HUES48 (cell line): ENCODE measurements around the gene CTNNA3.

ENCODE experiments used
- H3K27ac ChIP-seq: one replicate; pipeline ENCODE4 v1.7.0; 2013; ENCODE audit warnings: low read depth, low read length, inconsistent platforms
- H3K27me3 ChIP-seq: 2 replicates; pipeline ENCODE4 v1.6.1; 2013; ENCODE audit warnings: mild to moderate bottlenecking, low read length; ENCODE audit not compliant: control insufficient read depth, insufficient read depth
- H3K36me3 ChIP-seq: 2 replicates; pipeline ENCODE4 v1.6.1; 2013; ENCODE audit warnings: low read length; ENCODE audit not compliant: control insufficient read depth, insufficient read depth
- H3K4me1 ChIP-seq: 2 replicates; pipeline ENCODE4 v1.6.1; 2013; ENCODE audit warnings: mild to moderate bottlenecking, low read length; ENCODE audit not compliant: control insufficient read depth, insufficient read depth
- H3K4me3 ChIP-seq: 2 replicates; pipeline ENCODE4 v1.5.1; 2013; ENCODE audit warnings: mild to moderate bottlenecking, low read depth, low read length
- H3K9ac ChIP-seq: 2 replicates; pipeline ENCODE4 v1.6.1; 2013; ENCODE audit warnings: mild to moderate bottlenecking, low read depth, low read length, moderate library complexity
- H3K9me3 ChIP-seq: 2 replicates; pipeline ENCODE4 v1.6.1; 2013; ENCODE audit warnings: low read length; ENCODE audit not compliant: control insufficient read depth, insufficient read depth

The CTNNA3 gene

GRCh38 chr10:65968437-65968836, 1727.6 kb downstream of the CTNNA3 start:
- Histone ChIP-seq H3K36me3 (no peaks in the 10 kb centered on the region), H3K4me1 (no peaks in the 10 kb centered on the region), H3K4me3 (no peak overlapping the region), H3K9me3 (peaks cover 6% of the 10 kb centered on the region; the same call in 1 of the 2 replicates), H3K27me3 (no peaks in the 10 kb centered on the region), H3K27ac (no peak overlapping the region), H3K9ac (no peak overlapping the region)

- Histone ChIP-seq H3K27me3 (no peaks in the 10 kb centered on the region), H3K4me1 (no peaks in the 10 kb centered on the region), H3K36me3 (no peaks in the 10 kb centered on the region), H3K27ac (no peak overlapping the region), H3K4me3 (no peak overlapping the region), H3K9ac (no peak overlapping the region), H3K9me3 (peaks cover 13% of the 10 kb centered on the region)
Observed at GRCh38 chr10:65964205-65964604, 1731.8 kb downstream of the CTNNA3 start.

GRCh38 chr10:65952086-65952485, 1743.9 kb downstream of the CTNNA3 start:
- H3K4me1 ChIP-seq = no peaks in the 10 kb centered on the region
- H3K9me3 ChIP-seq = no peaks in the 10 kb centered on the region
- H3K36me3 ChIP-seq = no peaks in the 10 kb centered on the region
- H3K4me3 ChIP-seq = no peak overlapping the region
- H3K9ac ChIP-seq = no peak overlapping the region
- H3K27ac ChIP-seq = no peak overlapping the region
- H3K27me3 ChIP-seq = no peaks in the 10 kb centered on the region

DNA sequence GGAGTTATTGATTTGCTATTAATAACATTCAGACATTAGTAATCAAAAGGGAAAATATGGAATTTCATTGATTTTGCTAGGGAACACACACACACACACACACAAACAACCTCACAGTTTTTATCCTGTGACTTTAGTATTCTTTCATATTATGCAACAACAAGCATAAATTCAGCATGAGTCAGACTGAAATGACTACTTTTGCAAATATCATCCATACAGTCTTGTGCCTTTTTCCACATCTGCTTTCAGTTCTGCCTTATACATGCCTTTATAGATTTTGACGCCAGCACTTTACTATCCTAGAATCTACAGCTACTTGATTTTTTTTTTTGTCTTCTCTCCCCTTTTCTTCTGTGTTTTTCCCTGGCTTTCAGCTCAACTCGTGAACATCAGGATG, 1745.9 kb downstream of the CTNNA3 start:
- Histone ChIP-seq H3K36me3 (no peaks in the 10 kb centered on the region), H3K27ac (no peak overlapping the region), H3K9me3 (no peaks in the 10 kb centered on the region), H3K27me3 (no peaks in the 10 kb centered on the region), H3K9ac (no peak overlapping the region), H3K4me1 (no peaks in the 10 kb centered on the region), H3K4me3 (no peak overlapping the region)

GRCh38 chr10:65949526-65949925, 1746.5 kb downstream of the CTNNA3 start:
- Histone ChIP-seq H3K27me3 (no peaks in the 10 kb centered on the region), H3K4me3 (no peak overlapping the region), H3K27ac (no peak overlapping the region), H3K9ac (no peak overlapping the region), H3K4me1 (no peaks in the 10 kb centered on the region), H3K36me3 (no peaks in the 10 kb centered on the region), H3K9me3 (no peaks in the 10 kb centered on the region)

GRCh38 chr10:65945061-65945460, 1750.9 kb downstream of the CTNNA3 start:
- H3K9me3 ChIP-seq = no peaks in the 10 kb centered on the region
- H3K9ac ChIP-seq = no peak overlapping the region
- no peaks in the 10 kb centered on the region for H3K36me3 ChIP-seq
- H3K27ac ChIP-seq = no peak overlapping the region
- no peaks in the 10 kb centered on the region for H3K4me1 ChIP-seq
- no peak overlapping the region for H3K4me3 ChIP-seq
- H3K27me3 ChIP-seq = no peaks in the 10 kb centered on the region

DNA sequence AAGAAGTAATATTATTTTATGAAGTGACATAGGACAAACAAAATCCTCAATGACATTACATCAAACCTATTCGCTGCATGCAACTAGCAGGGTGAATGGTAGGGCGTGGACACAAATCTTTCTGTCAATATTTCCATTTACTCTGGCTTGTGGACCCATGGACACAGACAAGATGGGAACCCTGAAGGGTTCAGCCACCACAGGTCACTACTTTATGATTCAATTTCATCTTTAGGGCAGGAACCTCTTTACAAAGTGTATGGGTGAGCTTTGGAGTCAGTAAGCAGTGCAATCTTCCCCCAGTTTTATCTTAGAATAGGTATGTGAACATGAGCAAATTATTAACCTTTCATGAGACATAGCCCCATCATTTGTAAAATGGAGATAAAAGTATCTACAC, 1752.5 kb downstream of the CTNNA3 start:
- Histone ChIP-seq H3K9me3 (no peaks in the 10 kb centered on the region), H3K4me3 (no peak overlapping the region), H3K27me3 (no peaks in the 10 kb centered on the region), H3K9ac (no peak overlapping the region), H3K36me3 (no peaks in the 10 kb centered on the region), H3K4me1 (no peaks in the 10 kb centered on the region), H3K27ac (no peak overlapping the region)

DNA sequence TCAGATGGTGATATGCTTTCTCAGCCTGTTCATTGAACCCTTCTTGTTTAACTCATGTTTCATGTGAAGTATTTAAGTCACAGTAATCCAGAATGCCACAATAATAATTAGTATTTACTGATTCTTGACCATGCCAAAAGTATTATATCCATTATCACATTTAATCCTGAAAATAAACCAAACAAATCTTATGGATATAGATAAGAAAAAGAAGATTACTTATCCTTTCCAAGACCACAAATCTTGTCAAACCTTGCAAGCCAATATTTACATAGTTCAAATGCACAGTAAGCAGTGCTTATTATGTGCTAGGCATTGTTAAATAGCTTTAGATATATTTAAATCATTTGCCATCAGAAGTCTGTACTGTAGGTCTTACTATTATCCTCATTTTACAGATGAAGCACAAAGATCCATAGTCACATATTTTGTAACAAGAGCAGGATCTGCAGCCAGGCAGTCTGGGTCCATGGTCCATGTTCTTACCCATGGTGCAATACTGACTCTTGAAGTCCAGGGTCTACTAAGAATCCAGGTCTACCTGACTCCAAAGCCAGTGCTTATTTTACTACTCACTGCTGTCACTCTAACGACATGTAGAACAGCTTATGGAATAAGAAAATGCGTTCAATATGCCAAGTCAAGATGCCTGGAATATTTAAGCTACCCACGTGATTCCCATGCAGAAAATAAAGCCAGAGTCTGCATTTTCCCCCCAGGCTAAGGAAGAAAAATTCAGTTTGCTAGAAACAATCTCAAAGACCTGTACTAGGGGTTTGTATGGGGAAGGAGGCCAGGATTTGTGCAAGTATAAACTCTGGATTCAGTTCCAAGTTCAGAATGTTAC, 1755.0 kb downstream of the CTNNA3 start:
- H3K9ac ChIP-seq = no peak overlapping the region
- H3K36me3 ChIP-seq = no peaks in the 10 kb centered on the region
- no peaks in the 10 kb centered on the region for H3K27me3 ChIP-seq
- no peak overlapping the region for H3K4me3 ChIP-seq
- H3K9me3 ChIP-seq = no peaks in the 10 kb centered on the region
- H3K4me1 ChIP-seq = no peaks in the 10 kb centered on the region
- H3K27ac ChIP-seq = no peak overlapping the region

DNA sequence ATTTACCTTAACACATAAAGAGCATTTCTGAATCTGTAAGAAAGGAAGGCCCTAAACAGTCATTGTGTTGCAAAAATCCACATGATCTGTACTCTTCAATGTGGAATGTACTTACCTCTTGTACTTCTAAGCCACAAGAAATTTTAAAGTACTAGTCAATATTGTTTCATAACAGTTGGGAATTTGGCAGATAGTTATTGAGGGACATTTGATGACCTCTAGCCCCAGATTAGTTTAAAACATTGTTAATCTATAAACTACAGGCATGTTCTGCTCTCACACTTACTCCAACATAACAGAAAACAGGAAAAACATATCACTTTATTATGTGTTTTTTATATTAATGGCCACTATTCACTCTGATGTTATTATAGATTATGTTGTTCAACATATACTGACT, 1755.9 kb downstream of the CTNNA3 start:
- Histone ChIP-seq H3K36me3 (no peaks in the 10 kb centered on the region), H3K4me3 (no peak overlapping the region), H3K9me3 (no peaks in the 10 kb centered on the region), H3K27ac (no peak overlapping the region), H3K27me3 (no peaks in the 10 kb centered on the region), H3K4me1 (no peaks in the 10 kb centered on the region), H3K9ac (no peak overlapping the region)

DNA sequence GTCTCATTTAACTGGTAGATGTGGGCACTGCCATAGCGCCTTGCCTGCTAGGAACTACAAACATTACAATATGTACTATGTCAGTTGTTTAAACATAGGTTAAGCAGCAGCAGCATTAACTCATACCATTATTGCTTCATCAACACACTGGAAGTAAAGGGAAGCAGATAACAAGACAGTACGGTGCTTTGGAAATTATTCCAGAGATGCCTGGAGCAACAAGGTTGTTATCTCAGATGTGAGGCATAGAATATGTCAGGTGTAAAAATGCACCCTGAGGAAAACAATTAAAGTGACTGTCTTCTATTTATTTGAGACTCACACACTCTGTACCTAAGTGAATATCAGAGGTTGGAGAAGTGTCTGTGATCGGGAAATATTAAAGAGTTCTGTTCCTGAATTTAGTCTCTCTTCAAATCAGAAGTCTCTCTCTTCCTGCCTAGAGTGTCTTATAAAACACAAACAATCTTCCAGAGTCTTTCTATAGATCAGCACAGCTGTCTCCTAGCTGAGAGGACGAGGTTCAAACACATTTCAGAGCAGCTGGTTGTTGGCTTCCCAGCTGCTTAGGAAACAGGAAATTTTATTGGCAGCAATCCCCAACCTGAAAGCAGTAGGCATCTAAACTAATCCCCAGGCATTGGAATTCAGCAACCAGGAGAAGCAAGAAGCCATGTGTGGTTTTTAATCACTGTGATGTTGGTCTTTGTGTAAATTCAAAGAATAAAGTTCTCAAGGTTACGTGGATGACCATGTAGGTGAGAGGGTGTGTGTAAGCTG, 1764.5 kb downstream of the CTNNA3 start:
- no peaks in the 10 kb centered on the region for H3K27me3 ChIP-seq
- H3K36me3 ChIP-seq = no peaks in the 10 kb centered on the region
- no peak overlapping the region for H3K9ac ChIP-seq
- H3K4me1 ChIP-seq = peaks cover 7% of the 10 kb centered on the region; the same call in 1 of the 2 replicates
- H3K9me3 ChIP-seq = no peaks in the 10 kb centered on the region
- no peak overlapping the region for H3K4me3 ChIP-seq
- no peak overlapping the region for H3K27ac ChIP-seq

DNA sequence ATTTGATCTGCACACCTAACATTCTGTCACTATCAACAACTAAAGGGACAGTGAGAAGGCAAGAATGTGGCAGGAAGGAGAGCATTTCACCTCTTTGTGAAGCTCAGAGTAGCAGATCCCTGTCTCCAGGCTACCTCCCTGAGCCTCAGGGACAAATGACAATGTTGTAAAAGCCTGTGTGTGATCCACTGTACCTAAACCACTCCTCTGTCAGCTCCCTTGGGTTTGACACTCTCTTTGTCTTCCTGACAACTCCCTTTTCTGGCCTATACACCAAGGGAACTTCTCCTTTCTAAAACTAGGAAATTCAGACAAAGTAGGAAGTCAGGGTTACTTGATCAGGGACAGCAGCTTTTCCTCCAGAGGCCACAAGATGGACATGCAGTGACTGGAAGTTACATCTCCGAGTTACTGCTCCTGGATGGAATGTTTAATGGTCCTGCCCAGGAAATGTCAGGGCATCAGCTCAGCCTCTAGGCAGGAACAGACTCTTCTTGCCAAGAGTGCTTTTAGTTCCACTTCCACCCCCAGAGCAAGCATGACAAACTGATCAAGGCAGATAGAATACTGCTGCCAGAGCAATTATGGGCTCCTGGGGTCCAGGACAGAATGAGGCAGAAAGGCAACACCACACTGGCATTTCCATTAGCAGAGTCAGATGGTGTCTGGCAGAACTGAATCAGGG, 1784.7 kb downstream of the CTNNA3 start:
- Histone ChIP-seq H3K36me3 (no peaks in the 10 kb centered on the region), H3K4me1 (peaks cover 2% of the 10 kb centered on the region; the same call in 1 of the 2 replicates), H3K4me3 (no peak overlapping the region), H3K9ac (no peak overlapping the region), H3K27me3 (no peaks in the 10 kb centered on the region), H3K27ac (no peak overlapping the region), H3K9me3 (no peaks in the 10 kb centered on the region)
